ENCODE data around the gene NCKAP1. TPM values are rescaled to one million over a fixed set of nuclear protein-coding genes. Genes with fewer than 3 reads are reported as not detected.

Gene NCKAP1
- total RNA-seq, 4 donors from 2014 or later, result 185 to 345 (median 292) TPM

GRCh38 chr2:182921234-182921633, 117.0 kb downstream of the NCKAP1 start:
- peak overlapping the region in 1 of 4 donors; percentile 29 for H3K27ac ChIP-seq
- H3K27me3 ChIP-seq, result no peaks in the 10 kb centered on the region
- TF ChIP-seq POLR2AphosphoS5 (IDR thresholded peaks at IDR 0.05), result no peak
- no peak overlapping the region for H3K4me3 ChIP-seq
- peaks cover 0 to 44% of the 10 kb centered on the region in 2 donors for H3K36me3 ChIP-seq
- no peak for ATAC-seq
- H3K4me1 ChIP-seq, result peaks cover 0 to 40% (median 6%) of the 10 kb centered on the region in 3 donors
- H3K9me3 ChIP-seq, result no peaks in the 10 kb centered on the region

GRCh38 chr2:182920631-182921056, 117.6 kb downstream of the NCKAP1 start:
- TF ChIP-seq EP300 (IDR thresholded peaks at IDR 0.05) (no peak), POLR2AphosphoS5 (IDR thresholded peaks at IDR 0.05) (no peak), POLR2A (IDR thresholded peaks at IDR 0.05) (no peak), CTCF (IDR thresholded peaks at IDR 0.05) (no peak)
- Histone ChIP-seq H3K27me3 (no peaks in the 10 kb centered on the region), H3K4me3 (no peak overlapping the region), H3K9me3 (no peaks in the 10 kb centered on the region), H3K36me3 (peaks cover 0 to 40% of the 10 kb centered on the region in 2 donors), H3K4me1 (peaks cover 0 to 46% (median 9%) of the 10 kb centered on the region in 3 donors), H3K27ac (no peak overlapping the region)
- WGBS, 2 donors (ENCODE audit: low coverage in 1 of 2), result 94 to 100% methylated on average over 2 to 5 of the region's 5 CpGs
- no peak for ATAC-seq

GRCh38 chr2:182920089-182920488, 118.2 kb downstream of the NCKAP1 start:
- no peak for ATAC-seq
- peaks cover 0 to 41% of the 10 kb centered on the region in 2 donors for H3K36me3 ChIP-seq

GRCh38 chr2:182918961-182919652, 119.2 kb downstream of the NCKAP1 start:
- no peak for ATAC-seq
- Histone ChIP-seq H3K4me3 (no peak overlapping the region), H3K4me1 (peaks cover 3 to 51% (median 13%) of the 10 kb centered on the region in 3 donors)

More at GRCh38 chr2:182920089-182920488, 118.2 kb downstream of the NCKAP1 start:
- no peak overlapping the region for H3K27ac ChIP-seq
- H3K9me3 ChIP-seq, result no peaks in the 10 kb centered on the region
- no peak for TF ChIP-seq EP300 (IDR thresholded peaks at IDR 0.05)
- 95 to 100% methylated on average over 2 to 7 of the region's 7 CpGs for WGBS, 2 donors (ENCODE audit: low coverage in 1 of 2)
- H3K4me1 ChIP-seq, result peaks cover 3 to 51% (median 13%) of the 10 kb centered on the region in 3 donors
- H3K4me3 ChIP-seq, result no peak overlapping the region
- H3K27me3 ChIP-seq, result no peaks in the 10 kb centered on the region

GRCh38 chr2:182917924-182918323, 120.3 kb downstream of the NCKAP1 start:
- H3K27me3 ChIP-seq, result no peaks in the 10 kb centered on the region
- no peak for ATAC-seq
- no peaks in the 10 kb centered on the region for H3K9me3 ChIP-seq
- peak overlapping the region in 1 of 4 donors; percentile 12 for H3K27ac ChIP-seq
- peaks cover 0 to 50% of the 10 kb centered on the region in 2 donors for H3K36me3 ChIP-seq
- TF ChIP-seq POLR2A (IDR thresholded peaks at IDR 0.05), result no peak
- no peak for TF ChIP-seq EP300 (IDR thresholded peaks at IDR 0.05)
- no peak for TF ChIP-seq POLR2AphosphoS5 (IDR thresholded peaks at IDR 0.05)
- TF ChIP-seq CTCF (IDR thresholded peaks at IDR 0.05), result no peak
- no peak overlapping the region for H3K4me3 ChIP-seq
- H3K4me1 ChIP-seq, result peaks cover 3 to 50% (median 12%) of the 10 kb centered on the region in 3 donors

More at GRCh38 chr2:182918961-182919652, 119.2 kb downstream of the NCKAP1 start:
- Histone ChIP-seq H3K36me3 (peaks cover 0 to 48% of the 10 kb centered on the region in 2 donors), H3K9me3 (no peaks in the 10 kb centered on the region), H3K27me3 (no peaks in the 10 kb centered on the region), H3K27ac (no peak overlapping the region)
- 45 to 67% methylated on average over 1 of the region's 1 CpG for WGBS, 2 donors (ENCODE audit: low coverage in 1 of 2)
- no peak for TF ChIP-seq EP300 (IDR thresholded peaks at IDR 0.05)
- no peak for TF ChIP-seq POLR2A (IDR thresholded peaks at IDR 0.05)
- TF ChIP-seq POLR2AphosphoS5 (IDR thresholded peaks at IDR 0.05), result no peak
- TF ChIP-seq CTCF (IDR thresholded peaks at IDR 0.05), result no peak

- 56 to 72% methylated on average over 2 of the region's 2 CpGs for WGBS, 2 donors (ENCODE audit: low coverage in 1 of 2)
- Histone ChIP-seq H3K9me3 (no peaks in the 10 kb centered on the region), H3K36me3 (peaks cover 0 to 47% of the 10 kb centered on the region in 2 donors), H3K27me3 (no peaks in the 10 kb centered on the region), H3K4me3 (no peak overlapping the region), H3K4me1 (peaks cover 3 to 63% (median 12%) of the 10 kb centered on the region in 3 donors), H3K27ac (peak overlapping the region; percentile 27 to 88 (median 73))
- no peak for TF ChIP-seq EP300 (IDR thresholded peaks at IDR 0.05)
- no peak for TF ChIP-seq POLR2A (IDR thresholded peaks at IDR 0.05)
- no peak for TF ChIP-seq POLR2AphosphoS5 (IDR thresholded peaks at IDR 0.05)
- no peak for TF ChIP-seq CTCF (IDR thresholded peaks at IDR 0.05)
- ATAC-seq, result peak; percentile 60
These were observed 121.8 kb downstream of the NCKAP1 start for GRCh38 chr2:182916417-182916816.

All from gastroesophageal sphincter (tissue), 4 donors.